HEK293T (cell line): ENCODE results near the gene MED26.

ENCODE experiments used
- CTCF ChIA-PET: fragments of 350-600 bp; formaldehyde crosslinking; extraction: SDS; loops from one replicate; lab custom pipeline; 2021; ENCODE audit warnings: antibody characterized with exemption, inconsistent platforms; lab: Yijun Ruan, JAX
- POLR2A ChIA-PET: fragments of 350-600 bp; formaldehyde crosslinking; extraction: SDS; loops from one replicate; lab custom pipeline; 2020; ENCODE audit warnings: antibody characterized with exemption, inconsistent platforms; lab: Yijun Ruan, JAX
- DNase-seq: peaks from one replicate; pipeline ENCODE4 v3.0.0; 2012; ENCODE audit warnings: mixed read lengths; ENCODE audit errors: extremely low spot score
- ARNT ChIP-seq: fragments of 450-650 bp; IDR thresholded peaks from 2 replicates; pipeline ENCODE4 v1.6.1; 2017; ENCODE audit warnings: mild to moderate bottlenecking
- BHLHE40 ChIP-seq: fragments of 450-650 bp; IDR thresholded peaks from 2 replicates; pipeline ENCODE4 v1.6.1; 2016; ENCODE audit warnings: mild to moderate bottlenecking, moderate library complexity, borderline replicate concordance
- CTBP1 ChIP-seq: fragments of 450-650 bp; IDR thresholded peaks from 2 replicates; pipeline ENCODE4 v1.6.1; 2016; ENCODE audit warnings: borderline replicate concordance
- ELF4 ChIP-seq: fragments of 450-650 bp; IDR thresholded peaks from 2 replicates; pipeline ENCODE4 v1.6.1; 2017; ENCODE audit warnings: antibody characterized with exemption
- FOXA1 ChIP-seq: fragments of 450-650 bp; IDR thresholded peaks from 2 replicates; pipeline ENCODE4 v1.6.1; 2016; ENCODE audit warnings: mild to moderate bottlenecking
- FOXK2 ChIP-seq: fragments of 450-650 bp; IDR thresholded peaks from 2 replicates; pipeline ENCODE4 v1.6.1; 2016; ENCODE audit warnings: mild to moderate bottlenecking
- FOXM1 ChIP-seq: fragments of 450-650 bp; IDR thresholded peaks from 2 replicates; pipeline ENCODE4 v1.6.1; 2017; ENCODE audit warnings: mild to moderate bottlenecking, borderline replicate concordance
- HDGF ChIP-seq: fragments of 450-650 bp; IDR thresholded peaks from 2 replicates; pipeline ENCODE4 v1.6.1; 2017; ENCODE audit warnings: antibody characterized with exemption, borderline replicate concordance
- L3MBTL2 ChIP-seq: fragments of 450-650 bp; conservative IDR thresholded peaks from 2 replicates; pipeline ENCODE4 v1.6.1; 2016; ENCODE audit warnings: mild to moderate bottlenecking
- LEF1 ChIP-seq: fragments of 450-650 bp; IDR thresholded peaks from 2 replicates; pipeline ENCODE4 v1.6.1; 2017; ENCODE audit warnings: mild to moderate bottlenecking, borderline replicate concordance
- NFRKB ChIP-seq: fragments of 450-650 bp; IDR thresholded peaks from 2 replicates; pipeline ENCODE4 v1.6.1; 2016; ENCODE audit warnings: mild to moderate bottlenecking, moderate library complexity
- PKNOX1 ChIP-seq: fragments of 450-650 bp; IDR thresholded peaks from 2 replicates; pipeline ENCODE4 v1.6.1; 2016
- SP1 ChIP-seq: fragments of 450-650 bp; IDR thresholded peaks from 2 replicates; pipeline ENCODE4 v1.6.1; 2017
- SUZ12 ChIP-seq: fragments of 450-650 bp; IDR thresholded peaks from 2 replicates; pipeline ENCODE4 v1.6.1; 2016; ENCODE audit warnings: mild to moderate bottlenecking
- TARDBP ChIP-seq: fragments of 450-650 bp; IDR thresholded peaks from 2 replicates; pipeline ENCODE4 v1.6.1; 2016
- ZNF384 ChIP-seq: fragments of 450-650 bp; IDR thresholded peaks from 2 replicates; pipeline ENCODE4 v1.6.1; 2016

MED26 gene

GRCh38 chr19:16650821-16651220 lies 22.8 kb upstream of the MED26 start:
- CTCF ChIA-PET: no interaction called here
- TF ChIP-seq HDGF (no peak), BHLHE40 (no peak), FOXK2 (no peak), LEF1 (no peak)
- POLR2A ChIA-PET: interaction anchor here (1.6 kb wide), 1 partner anchor 9 kb away, joined by 4 read pairs; the partner anchor contains the start of gene SMIM7
- no peak for DNase-seq

GRCh38 chr19:16649734-16650133 lies 21.7 kb upstream of the MED26 start:
- ChIA-PET POLR2A (no interaction called here), CTCF (no interaction called here)
- TF ChIP-seq FOXA1: no peak
- TF ChIP-seq HDGF: no peak
- TF ChIP-seq LEF1: no peak
- no peak for TF ChIP-seq CTBP1
- no peak for TF ChIP-seq PKNOX1
- TF ChIP-seq SP1: no peak
- no peak for TF ChIP-seq ARNT
- no peak for TF ChIP-seq L3MBTL2
- no peak for TF ChIP-seq FOXK2
- TF ChIP-seq ELF4: no peak
- no peak for TF ChIP-seq ZNF384
- DNase-seq: no peak

- no peak for TF ChIP-seq ELF4
- no peak for TF ChIP-seq TARDBP
- no peak for TF ChIP-seq PKNOX1
- TF ChIP-seq FOXM1: no peak
- no peak for TF ChIP-seq SUZ12
- TF ChIP-seq NFRKB: no peak
- TF ChIP-seq SP1: no peak
- TF ChIP-seq ARNT: no peak
- TF ChIP-seq CTBP1: no peak
- TF ChIP-seq FOXA1: no peak
- POLR2A ChIA-PET: no interaction called here
- DNase-seq: no peak
- CTCF ChIA-PET: no interaction called here
Observed at GRCh38 chr19:16645140-16645539, 17.1 kb upstream of the MED26 start.

GRCh38 chr19:16641695-16642094 lies 13.7 kb upstream of the MED26 start:
- TF ChIP-seq CTBP1 (no peak), FOXA1 (no peak), FOXM1 (no peak), FOXK2 (no peak), ARNT (no peak), HDGF (no peak), L3MBTL2 (no peak), BHLHE40 (no peak), NFRKB (no peak), TARDBP (no peak), ZNF384 (no peak), ELF4 (no peak), LEF1 (no peak), SP1 (no peak), PKNOX1 (no peak), SUZ12 (no peak)
- no peak for DNase-seq
- ChIA-PET POLR2A (no interaction called here), CTCF (no interaction called here)

GRCh38 chr19:16640951-16641350 lies 12.9 kb upstream of the MED26 start:
- no peak for DNase-seq
- no peak for TF ChIP-seq FOXA1
- TF ChIP-seq SUZ12: no peak
- no peak for TF ChIP-seq SP1
- TF ChIP-seq ZNF384: no peak
- TF ChIP-seq CTBP1: no peak
- no peak for TF ChIP-seq ARNT
- TF ChIP-seq FOXK2: no peak
- TF ChIP-seq LEF1: no peak
- TF ChIP-seq NFRKB: no peak
- no peak for TF ChIP-seq HDGF
- no peak for TF ChIP-seq FOXM1
- ChIA-PET POLR2A (no interaction called here), CTCF (no interaction called here)

- TF ChIP-seq CTBP1 (no peak), ZNF384 (no peak), NFRKB (no peak), SUZ12 (no peak), ARNT (no peak), FOXA1 (no peak), TARDBP (no peak)
- ChIA-PET POLR2A (interaction anchor here (0.7 kb wide), 2 partner anchors 65 to 69 kb away, joined by 3 to 5 read pairs; no protein-coding TSS in a partner anchor), CTCF (no interaction called here)
- DNase-seq: no peak
Observed at GRCh38 chr19:16638666-16639065, 10.7 kb upstream of the MED26 start.

GRCh38 chr19:16637535-16637934 lies 9.5 kb upstream of the MED26 start:
- CTCF ChIA-PET: no interaction called here
- TF ChIP-seq NFRKB (no peak), SUZ12 (no peak), FOXA1 (no peak), BHLHE40 (no peak), PKNOX1 (no peak), ARNT (no peak), ZNF384 (no peak), ELF4 (no peak), CTBP1 (no peak), L3MBTL2 (no peak), FOXK2 (no peak), HDGF (no peak)
- POLR2A ChIA-PET: interaction anchor here (0.8 to 1.2 kb wide), 2 partner anchors 9 to 23 kb away, joined by 4 to 5 read pairs; partner anchors contain the start of genes MED26 and TMEM38A
- DNase-seq: no peak
